IMR-90 (cell line): ENCODE results near the gene ACTG2. TPM values are rescaled to one million over a fixed set of nuclear protein-coding genes. Genes with fewer than 3 reads are reported as not detected.
A peak's percentile ranks its signal among the peaks of the same experiment; 100 is the strongest.

Source experiments
- ATAC-seq: fragments of 200-7000 bp; cut with Tn5 transposase; 2 replicates; pipeline ENCODE4 v1.9.1; 2020; ENCODE audit warnings: low read depth, mild to moderate bottlenecking, moderate library complexity
- BruUV-seq: library from RNA; stranded (reverse); fragments of 400-500 nt; replicated peaks from 2 replicates; lab custom pipeline; 2021; lab: Mats Ljungman, UMichigan
- CTCF ChIA-PET: fragments of 300-600 bp; formaldehyde crosslinking; extraction: SDS; loops from one replicate; lab custom pipeline; 2021; ENCODE audit warnings: antibody characterized with exemption; lab: Yijun Ruan, JAX
- POLR2A ChIA-PET: fragments of 300-600 bp; sonication (Branson Sonifier 250); formaldehyde crosslinking; loops from one replicate; lab custom pipeline; 2022; ENCODE audit warnings: antibody characterized with exemption; ENCODE audit not compliant: unreplicated experiment; lab: Charles Lee
- DNase-seq: peaks from one replicate; pipeline ENCODE4 v3.0.0; 2013
- H2AFZ ChIP-seq: replicated peaks from 2 replicates; pipeline ENCODE3; 2013; ENCODE audit warnings: low read length, mild to moderate bottlenecking; ENCODE audit not compliant: poor library complexity
- H2AK5ac ChIP-seq: 2 replicates; pipeline ENCODE4 v1.6.1; 2013; ENCODE audit warnings: low read depth, low read length, inconsistent platforms
- H2AK9ac ChIP-seq: replicated peaks from 2 replicates; pipeline ENCODE3; 2013; ENCODE audit warnings: mild to moderate bottlenecking, low read depth, low read length, moderate library complexity; ENCODE audit not compliant: poor library complexity
- H2BK120ac ChIP-seq: 2 replicates; pipeline ENCODE4 v1.6.1; 2013; ENCODE audit warnings: low read depth, low read length, inconsistent platforms
- H2BK15ac ChIP-seq: 3 replicates; pipeline ENCODE4 v1.6.1; 2013; ENCODE audit warnings: low read depth, low read length, inconsistent platforms
- H2BK20ac ChIP-seq: 2 replicates; pipeline ENCODE4 v1.6.1; 2013; ENCODE audit warnings: low read depth, mild to moderate bottlenecking, inconsistent platforms, low read length, moderate library complexity
- H2BK5ac ChIP-seq: 2 replicates; pipeline ENCODE4 v1.6.1; 2013; ENCODE audit warnings: mild to moderate bottlenecking, low read depth, low read length, inconsistent platforms; ENCODE audit not compliant: poor library complexity, severe bottlenecking
- H3K14ac ChIP-seq: replicated peaks from 2 replicates; pipeline ENCODE4 v1.6.1; 2013; ENCODE audit warnings: low read depth, low read length, inconsistent platforms
- H3K18ac ChIP-seq: 2 replicates; pipeline ENCODE4 v1.6.1; 2013; ENCODE audit warnings: low read depth, low read length, control low read depth
- H3K23ac ChIP-seq: 2 replicates; pipeline ENCODE4 v1.6.1; 2013; ENCODE audit warnings: low read depth, low read length, inconsistent platforms
- H3K27ac ChIP-seq: 2 replicates; pipeline ENCODE4 v1.5.1; 2013; ENCODE audit warnings: mild to moderate bottlenecking, control low read depth, low read length; ENCODE audit not compliant: insufficient read depth
- H3K27me3 ChIP-seq: 2 replicates; pipeline ENCODE4 v1.6.1; 2013; ENCODE audit warnings: low read length; ENCODE audit not compliant: control insufficient read depth, insufficient read depth
- H3K36me3 ChIP-seq: 2 replicates; pipeline ENCODE4 v1.6.1; 2013; ENCODE audit warnings: low read length, mixed read lengths; ENCODE audit not compliant: control insufficient read depth, insufficient read depth
- H3K4ac ChIP-seq: 2 replicates; pipeline ENCODE4 v1.6.1; 2013; ENCODE audit warnings: low read depth, low read length, inconsistent platforms
- H3K4me1 ChIP-seq: 2 replicates; pipeline ENCODE4 v1.6.1; 2013; ENCODE audit warnings: low read length, mixed read lengths; ENCODE audit not compliant: control insufficient read depth, insufficient read depth
- H3K4me2 ChIP-seq: 2 replicates; pipeline ENCODE4 v1.6.1; 2013; ENCODE audit warnings: low read depth, mild to moderate bottlenecking, control low read depth, low read length, moderate library complexity
- H3K4me3 ChIP-seq: 2 replicates; pipeline ENCODE4 v1.5.1; 2013; ENCODE audit warnings: low read depth, mild to moderate bottlenecking, control low read depth, low read length, moderate library complexity; ENCODE audit not compliant: insufficient read depth
- H3K56ac ChIP-seq: 2 replicates; pipeline ENCODE4 v1.6.1; 2013; ENCODE audit warnings: low read length, inconsistent platforms; ENCODE audit not compliant: insufficient read depth; ENCODE audit errors: extremely low read depth
- H3K79me1 ChIP-seq, 2 experiments: 2 replicates each; pipeline ENCODE4 v1.6.1; 2013; ENCODE audit warnings: low read length in 2 of 2, inconsistent platforms in 1 of 2, low read depth in 1 of 2
- H3K9ac ChIP-seq: 2 replicates; pipeline ENCODE4 v1.6.1; 2013; ENCODE audit warnings: low read depth, low read length, control low read depth
- H3K9me1 ChIP-seq: 2 replicates; pipeline ENCODE4 v1.6.1; 2013; ENCODE audit warnings: low read length, inconsistent platforms; ENCODE audit not compliant: insufficient read depth
- H3K9me3 ChIP-seq: 2 replicates; pipeline ENCODE4 v1.6.1; 2013; ENCODE audit warnings: low read length; ENCODE audit not compliant: control insufficient read depth, insufficient read depth
- H4K20me1 ChIP-seq: 2 replicates; pipeline ENCODE4 v1.6.1; 2013; ENCODE audit warnings: low read length, inconsistent platforms; ENCODE audit not compliant: insufficient read depth
- H4K5ac ChIP-seq: 2 replicates; pipeline ENCODE4 v1.6.1; 2013; ENCODE audit warnings: mild to moderate bottlenecking, low read depth, low read length, control low read depth
- H4K8ac ChIP-seq, 2 experiments: 2 replicates each; pipeline ENCODE4 v1.6.1; 2013; ENCODE audit warnings: low read depth in 2 of 2, low read length in 2 of 2, control low read depth in 1 of 2, inconsistent platforms in 1 of 2
- H4K91ac ChIP-seq: 2 replicates; pipeline ENCODE4 v1.6.1; 2013; ENCODE audit warnings: low read depth, low read length, inconsistent platforms; ENCODE audit not compliant: insufficient read depth
- CEBPB ChIP-seq: IDR thresholded peaks from 2 replicates; pipeline ENCODE4 v1.6.1; 2012; ENCODE audit warnings: low read depth, low read length, improper control_type of control experiment
- CHD1 ChIP-seq: IDR thresholded peaks from 2 replicates; pipeline ENCODE4 v1.6.1; 2012; ENCODE audit warnings: low read depth, low read length, improper control_type of control experiment
- FOS ChIP-seq: fragments of 150-350 bp; IDR thresholded peaks from 2 replicates; pipeline ENCODE4 v1.6.1; 2016; ENCODE audit warnings: low read depth, low read length
- MAFK ChIP-seq: IDR thresholded peaks from 2 replicates; pipeline ENCODE4 v1.6.1; 2012; ENCODE audit warnings: low read depth, low read length, improper control_type of control experiment
- MAZ ChIP-seq: IDR thresholded peaks from 2 replicates; pipeline ENCODE4 v1.6.1; 2012; ENCODE audit warnings: low read depth, mild to moderate bottlenecking, low read length, improper control_type of control experiment, moderate library complexity, borderline replicate concordance
- MXI1 ChIP-seq: IDR thresholded peaks from 2 replicates; pipeline ENCODE4 v1.6.1; 2012; ENCODE audit warnings: low read depth, mild to moderate bottlenecking, low read length, moderate library complexity, borderline replicate concordance
- POLR2A ChIP-seq: IDR thresholded peaks from 2 replicates; pipeline ENCODE4 v1.6.1; 2012; ENCODE audit warnings: mild to moderate bottlenecking, low read depth, low read length
- RCOR1 ChIP-seq: IDR thresholded peaks from 2 replicates; pipeline ENCODE4 v1.6.1; 2012; ENCODE audit warnings: mild to moderate bottlenecking, low read length, improper control_type of control experiment; ENCODE audit not compliant: insufficient replicate concordance
- WGBS, 2 experiments: methylation state at CpG; one replicate each; pipeline versions ENCODE4 v1.1.5 to v1.1.7; 2013; ENCODE audit warnings: missing lambda C conversion rate in 2 of 2; ENCODE audit not compliant: insufficient read length in 1 of 2; ENCODE audit errors: extremely low coverage in 2 of 2; 5-methylcytosine and 5-hydroxymethylcytosine counted together
- dilution Hi-C: fragments of 300-500 bp; cut with HindIII; formaldehyde crosslinking; loops from one replicate; pipeline ENCODE4 v1.14.3; 2018; ENCODE audit warnings: low sequenced_read_pairs; ENCODE audit not compliant: unreplicated experiment
- in situ Hi-C: fragments of 300-500 bp; cut with MboI; formaldehyde crosslinking; loops from 3 replicates; pipeline ENCODE4 v1.14.3; 2019; ENCODE audit warnings: low sequenced_read_pairs, inconsistent platforms, mixed read lengths
- intact Hi-C: fragments of 100-400 bp; cut with micrococcal nuclease; formaldehyde crosslinking; loops from 2 replicates; pipeline ENCODE4 v1.10.0; 2022
- polyA plus RNA-seq, 3 experiments: library from polyadenylated mRNA; depleted of rRNA; stranded (reverse); fragments of >200 nt; gene quantifications; 2 replicates each; pipeline ENCODE4 v1.2.3, GENCODE V29; 2012; ENCODE audit warnings: low replicate concordance in 1 of 3
- total RNA-seq: library from RNA; depleted of rRNA; stranded (reverse); fragments of >200 nt; gene quantifications from 2 replicates; pipeline ENCODE4 v1.2.3, GENCODE V29; 2012
- TF ChIP-seq, protein P1 (sequence below): conservative IDR thresholded peaks from 2 replicates; pipeline ENCODE4 v1.5.1; 2012; ENCODE audit warnings: mild to moderate bottlenecking, low read depth, low read length, improper control_type of control experiment

Gene ACTG2
- total and polyA plus RNA-seq, 2 of the 4 experiments (the other 2 are of a cell fraction): 523 to 899 TPM

DNA sequence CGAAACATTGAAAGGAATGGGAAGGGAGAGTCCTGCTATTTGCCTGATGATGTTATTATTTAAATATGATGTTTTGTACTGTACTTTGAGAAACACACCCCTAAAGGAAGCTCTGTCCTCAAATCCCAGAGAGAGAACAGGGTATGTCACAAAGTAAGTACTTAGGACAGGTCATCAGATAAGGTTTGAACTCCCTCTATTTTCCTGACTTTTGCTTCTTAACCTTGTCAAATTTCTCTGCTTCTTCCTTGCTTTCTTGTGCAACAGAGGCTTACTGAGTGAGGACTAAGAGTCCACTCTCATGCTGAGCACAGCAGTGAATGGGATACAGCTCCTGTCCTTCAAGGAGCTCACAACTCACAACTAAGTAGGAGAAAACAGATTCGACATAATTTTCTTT, 37.6 kb downstream of the ACTG2 start (continued):
- no peak for TF ChIP-seq RCOR1
- TF ChIP-seq POLR2A: no peak

DNA sequence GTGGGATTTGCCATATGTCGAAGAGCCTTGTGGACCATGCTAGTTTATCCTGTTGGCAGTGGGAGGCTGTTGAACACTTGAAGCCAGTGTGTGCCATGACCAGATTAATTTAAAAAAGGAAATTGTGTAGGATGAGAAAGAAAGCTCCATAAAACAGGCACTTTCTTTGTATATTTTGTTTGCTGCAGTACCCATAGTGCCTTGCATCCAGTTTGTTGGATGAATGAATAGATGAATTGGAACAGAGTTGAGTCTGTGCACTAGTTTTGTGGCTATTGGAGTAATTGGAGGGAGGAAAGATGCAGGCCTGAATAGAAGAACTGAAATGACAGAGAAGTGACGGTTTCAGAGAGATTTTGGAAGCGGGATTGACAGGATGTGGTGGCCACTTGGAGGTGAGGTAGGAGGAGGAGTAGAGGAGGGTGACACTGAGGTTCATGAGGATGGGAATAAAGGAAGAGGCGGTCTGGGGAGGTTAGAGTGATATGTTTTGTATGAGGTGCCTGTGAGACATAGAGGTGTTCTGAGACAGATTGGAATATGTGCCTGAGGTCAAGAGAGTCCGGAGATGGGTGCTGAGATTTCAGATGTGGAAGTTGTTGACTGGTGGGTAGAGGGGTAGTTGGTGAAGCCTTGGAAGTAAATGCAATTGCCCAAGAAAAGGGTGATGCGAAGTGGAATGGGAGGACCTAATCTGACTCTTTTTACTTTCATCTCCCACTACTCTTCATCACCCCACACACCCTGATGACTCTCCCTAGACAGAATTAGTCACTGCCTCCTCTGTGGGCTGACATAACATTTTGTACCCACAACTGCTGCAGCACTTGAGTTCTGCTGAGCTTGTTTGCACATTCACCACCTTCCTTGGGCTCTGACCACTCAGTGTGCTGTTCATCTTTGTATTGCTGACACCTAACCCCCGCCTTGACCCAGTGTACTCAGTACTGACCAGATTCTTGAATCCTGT, 39.0 kb downstream of the ACTG2 start:
- no peak overlapping the region for H2AK9ac ChIP-seq
- no peak overlapping the region for H3K4ac ChIP-seq
- H3K9ac ChIP-seq: no peak overlapping the region
- no peak overlapping the region; the same call in 1 of the 2 replicates for H3K4me2 ChIP-seq
- no peak overlapping the region for H3K14ac ChIP-seq
- no peak overlapping the region for H4K8ac ChIP-seq
- H3K4me3 ChIP-seq: no peak overlapping the region
- ATAC-seq (peak; percentile 72), DNase-seq (peak; percentile 69)
- peaks cover 72% of the 10 kb centered on the region for H4K20me1 ChIP-seq
- no peak for TF ChIP-seq POLR2A
- TF ChIP-seq MXI1: no peak
- peak; percentile 53 for TF ChIP-seq MAFK
- TF ChIP-seq, protein P1, sequence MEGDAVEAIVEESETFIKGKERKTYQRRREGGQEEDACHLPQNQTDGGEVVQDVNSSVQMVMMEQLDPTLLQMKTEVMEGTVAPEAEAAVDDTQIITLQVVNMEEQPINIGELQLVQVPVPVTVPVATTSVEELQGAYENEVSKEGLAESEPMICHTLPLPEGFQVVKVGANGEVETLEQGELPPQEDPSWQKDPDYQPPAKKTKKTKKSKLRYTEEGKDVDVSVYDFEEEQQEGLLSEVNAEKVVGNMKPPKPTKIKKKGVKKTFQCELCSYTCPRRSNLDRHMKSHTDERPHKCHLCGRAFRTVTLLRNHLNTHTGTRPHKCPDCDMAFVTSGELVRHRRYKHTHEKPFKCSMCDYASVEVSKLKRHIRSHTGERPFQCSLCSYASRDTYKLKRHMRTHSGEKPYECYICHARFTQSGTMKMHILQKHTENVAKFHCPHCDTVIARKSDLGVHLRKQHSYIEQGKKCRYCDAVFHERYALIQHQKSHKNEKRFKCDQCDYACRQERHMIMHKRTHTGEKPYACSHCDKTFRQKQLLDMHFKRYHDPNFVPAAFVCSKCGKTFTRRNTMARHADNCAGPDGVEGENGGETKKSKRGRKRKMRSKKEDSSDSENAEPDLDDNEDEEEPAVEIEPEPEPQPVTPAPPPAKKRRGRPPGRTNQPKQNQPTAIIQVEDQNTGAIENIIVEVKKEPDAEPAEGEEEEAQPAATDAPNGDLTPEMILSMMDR: no peak
- no peak for TF ChIP-seq MAZ
- TF ChIP-seq CHD1: no peak
- no peak for TF ChIP-seq CEBPB
- TF ChIP-seq FOS: peak; percentile 52; the same call in 1 of the 2 replicates
- no peaks in the 10 kb centered on the region for H3K9me3 ChIP-seq
- H2BK20ac ChIP-seq: no peak overlapping the region
- no peak overlapping the region for H3K56ac ChIP-seq
- ChIA-PET CTCF (no interaction called here), POLR2A (no interaction called here)
- no peaks in the 10 kb centered on the region for H3K27me3 ChIP-seq
- H2BK15ac ChIP-seq: no peak overlapping the region
- 0 out of 2 replicates have a peak overlapping the region, but pooled peaks have one; percentile 20 for H2AK5ac ChIP-seq
- 100% methylated on average over 4 of the region's 7 CpGs; no CpG with 5 or more reads in 1 of the 2 experiments for WGBS, 2 experiments
- H2AFZ ChIP-seq: no peak overlapping the region
- H3K23ac ChIP-seq: no peak overlapping the region
- BruUV-seq: no TSS peak
- H4K5ac ChIP-seq: no peak overlapping the region
- no peak overlapping the region for H2BK5ac ChIP-seq
- H2BK120ac ChIP-seq: no peak overlapping the region
- intact Hi-C loops (no loop called here), dilution Hi-C loops (no loop called here), in situ Hi-C loops (no loop called here)
- peaks cover 11% of the 10 kb centered on the region for H3K4me1 ChIP-seq
- peaks cover 4% of the 10 kb centered on the region for H3K36me3 ChIP-seq
- no peak overlapping the region for H3K27ac ChIP-seq
- H3K18ac ChIP-seq: no peak overlapping the region
- peaks cover 11% of the 10 kb centered on the region for H3K9me1 ChIP-seq
- H4K91ac ChIP-seq: no peak overlapping the region
- peaks cover 43 to 89% of the 10 kb centered on the region in 2 experiments for H3K79me1 ChIP-seq
